Neural cell (in vitro differentiated cells): ENCODE measurements around the gene ANKS1A.

Experiments used
- CTCF ChIP-seq: fragments of 450-650 bp; IDR thresholded peaks from 2 replicates; pipeline ENCODE4 v1.5.1; 2014; ENCODE audit warnings: antibody characterized with exemption, mild to moderate bottlenecking, moderate library complexity; ENCODE audit not compliant: poor library complexity, severe bottlenecking
- EZH2 ChIP-seq: fragments of 200-600, 300-800 bp; shearing (Covaris generic), sonication (generic); IDR thresholded peaks from 2 replicates; pipeline ENCODE4 v1.6.1; 2014; ENCODE audit warnings: antibody characterized with exemption, low read length, borderline replicate concordance, mild to moderate bottlenecking; ENCODE audit not compliant: insufficient read depth, poor library complexity, severe bottlenecking
- RAD21 ChIP-seq: fragments of 450-650 bp; conservative IDR thresholded peaks from 2 replicates; pipeline ENCODE4 v1.6.1; 2014; ENCODE audit warnings: antibody characterized with exemption, mild to moderate bottlenecking, moderate library complexity
- REST ChIP-seq: IDR thresholded peaks from 2 replicates; pipeline ENCODE4 v1.6.1; 2012; ENCODE audit warnings: borderline replicate concordance
- SMC3 ChIP-seq: fragments of 450-650 bp; conservative IDR thresholded peaks from 2 replicates; pipeline ENCODE4 v1.6.1; 2014; ENCODE audit warnings: antibody characterized with exemption, mild to moderate bottlenecking, moderate library complexity; ENCODE audit not compliant: poor library complexity
- TAF1 ChIP-seq: IDR thresholded peaks from 2 replicates; pipeline ENCODE4 v1.6.1; 2012; ENCODE audit warnings: low read depth

- no peak for TF ChIP-seq CTCF
- TF ChIP-seq REST, result no peak
- no peak for TF ChIP-seq EZH2
- TF ChIP-seq RAD21, result no peak
- TF ChIP-seq TAF1, result no peak
- no peak for TF ChIP-seq SMC3
These were observed 201.0 kb downstream of the ANKS1A start for GRCh38 chr6:35089935-35090505.
